CD4-positive, alpha-beta T cell treated with Interleukin-1 beta for 1 hour (primary cell): Measurements from ENCODE around the gene UBA3.

ENCODE experiments used
- DNase-seq, 2 donors: peaks; one replicate each; pipeline ENCODE4 v3.0.0-alpha.2; 2020 to 2022

UBA3 gene

GRCh38 chr3:69080233-69080920, at the start of gene UBA3:
TSS of gene UBA3 (minus strand) at chr3:69080365. CDS start at chr3:69080353, 12 bp downstream.
- peak; percentile 90 to 91 for DNase-seq

GRCh38 chr3:69129531-69129930, 49.4 kb upstream of the UBA3 start:
- DNase-seq, result no peak

GRCh38 chr3:69128509-69128908, 48.3 kb upstream of the UBA3 start:
- DNase-seq, result no peak

GRCh38 chr3:69126999-69127398, 46.8 kb upstream of the UBA3 start:
- no peak for DNase-seq

GRCh38 chr3:69126216-69126615, 46.1 kb upstream of the UBA3 start:
- DNase-seq, result no peak

- DNase-seq, result no peak
These were observed 42.2 kb upstream of the UBA3 start, which contains the start of gene LMOD3 for GRCh38 chr3:69122403-69122802. TSS of gene LMOD3 (minus strand) at chr3:69122595. CDS start at chr3:69122386, 209 bp downstream.

GRCh38 chr3:69121950-69122349, 41.8 kb upstream of the UBA3 start:
- DNase-seq, result no peak

- DNase-seq, result no peak
These were observed 41.3 kb upstream of the UBA3 start for GRCh38 chr3:69121513-69121912.

- peak; percentile 78 to 85 for DNase-seq
These were observed 40.8 kb upstream of the UBA3 start for GRCh38 chr3:69120879-69121464.

- no peak for DNase-seq
These were observed 39.5 kb upstream of the UBA3 start for GRCh38 chr3:69119681-69120080.

- DNase-seq, result no peak
These were observed 39.0 kb upstream of the UBA3 start for GRCh38 chr3:69119138-69119537.

- no peak for DNase-seq
These were observed 38.4 kb upstream of the UBA3 start for GRCh38 chr3:69118555-69118954.

- no peak for DNase-seq
These were observed 36.7 kb upstream of the UBA3 start for GRCh38 chr3:69116897-69117296.

- no peak for DNase-seq
These were observed 36.0 kb upstream of the UBA3 start for GRCh38 chr3:69116162-69116561.

- no peak for DNase-seq
These were observed 35.6 kb upstream of the UBA3 start for GRCh38 chr3:69115731-69116130.

- DNase-seq, result no peak
These were observed 33.4 kb upstream of the UBA3 start for GRCh38 chr3:69113536-69113935.

GRCh38 chr3:69110941-69111546, 30.9 kb upstream of the UBA3 start:
- no peak for DNase-seq

GRCh38 chr3:69108811-69109210, 28.6 kb upstream of the UBA3 start:
- no peak for DNase-seq

GRCh38 chr3:69107841-69108240, 27.7 kb upstream of the UBA3 start:
- no peak for DNase-seq

GRCh38 chr3:69105320-69105719, 25.2 kb upstream of the UBA3 start:
- DNase-seq, result no peak

- no peak for DNase-seq
These were observed 24.4 kb upstream of the UBA3 start for GRCh38 chr3:69104586-69104985.

GRCh38 chr3:69103123-69103522, 23.0 kb upstream of the UBA3 start:
- no peak for DNase-seq

- DNase-seq, result no peak
These were observed 22.2 kb upstream of the UBA3 start for GRCh38 chr3:69102384-69102783.

- DNase-seq, result no peak
These were observed 19.4 kb upstream of the UBA3 start for GRCh38 chr3:69099576-69099975.
